Psoas muscle (tissue), 8 donors: Measurements from ENCODE around the gene TMEM181. TPM values are rescaled to one million over a fixed set of nuclear protein-coding genes. Genes with fewer than 3 reads are reported as not detected.
A peak's percentile ranks its signal among the peaks of the same experiment; 100 is the strongest.
"Not testable (repeated sequence)": the region's sequence is repeated elsewhere in the genome, so short reads cannot be mapped to it uniquely, and the experiment has no call there.

Source experiments
- ATAC-seq, 4 donors: fragments of 200-7000 bp; cut with Tn5 transposase; one replicate each; pipeline ENCODE4 v1.9.1; 2020; ENCODE audit warnings: moderate library complexity in 3 of 4, mild to moderate bottlenecking in 2 of 4
- DNase-seq, 2 donors: peaks; one replicate each; pipeline ENCODE4 v3.0.0-alpha.2; 2020
- H3K27ac ChIP-seq: fragments of 200-600 bp; one replicate; pipeline ENCODE4 v1.8.0; 2022
- H3K27me3 ChIP-seq, 3 donors: fragments of 200-600 bp in 1 of 3; one replicate each; pipeline versions ENCODE4 v1.6.1 to v1.8.0; 2013 to 2022; ENCODE audit warnings: low read length in 2 of 3, mild to moderate bottlenecking in 2 of 3, moderate library complexity in 1 of 3; ENCODE audit not compliant: insufficient read depth in 3 of 3
- H3K36me3 ChIP-seq, 2 donors: fragments of 200-600 bp in 1 of 2; one replicate each; pipeline versions ENCODE4 v1.6.1 to v1.8.0; 2013 to 2022; ENCODE audit warnings: low read depth in 1 of 2, mild to moderate bottlenecking in 1 of 2, moderate library complexity in 1 of 2; ENCODE audit not compliant: insufficient read depth in 1 of 2
- H3K4me1 ChIP-seq: fragments of 200-600 bp; one replicate; pipeline ENCODE4 v1.8.0; 2022
- H3K4me3 ChIP-seq: fragments of 200-600 bp; one replicate; pipeline ENCODE4 v1.8.0; 2022; ENCODE audit warnings: mild to moderate bottlenecking
- H3K9me3 ChIP-seq: fragments of 200-600 bp; one replicate; pipeline ENCODE4 v1.8.0; 2022
- WGBS, 3 donors: extraction: QIAGEN DNeasy Blood & Tissue Kit; methylation state at CpG; one replicate each; pipeline versions ENCODE4 v1.1.6 to v1.1.7; 2013; 5-methylcytosine and 5-hydroxymethylcytosine counted together
- intact Hi-C, 2 donors: fragments of 100-400 bp; cut with DNase I; formaldehyde crosslinking; loops; one replicate each; pipeline versions ENCODE4 v1.11.0 to v1.14.2; 2022
- polyA plus RNA-seq, 3 donors: library from polyadenylated mRNA; stranded (reverse); fragments of 200-250 nt; gene quantifications; one replicate each; pipeline ENCODE4 v1.2.3, GENCODE V29; 2013
- total RNA-seq, 4 donors: library from RNA; stranded (reverse); fragmentation: NEBNext Ultra II Directional in 2 of 4; extraction: Animal tissue kit (Norgen Biotek cat#: 25700) in 2 of 4; gene quantifications; one replicate each; pipeline versions ENCODE4 v1.2.1 to v1.2.4, GENCODE V29; 2021 to 2023
- TF ChIP-seq, protein P1 (sequence below): fragments of 200-600 bp; IDR thresholded peaks from one replicate; pipeline ENCODE4 v1.8.0; 2022; ENCODE audit warnings: antibody characterized with exemption
- donor health status: healthy with polysubstance abuse.
- donor health status: DM: no; HTN: no; CAD: no; lungs with moderate emphysema.
- donor health status: Bipolar disorder and iron deficiency.
- donor health status: healthy.
- donor health status: DM: yes; HTN: yes; CAD: no.
- donor health status: DM: no; HTN: no; CAD: no.
- donor health status: DM: no; HTN: no; CAD: no.
- donor health status: DM: yes; HTN: yes; CAD: no.

TMEM181 gene
- total and polyA plus RNA-seq, 7 donors, result 6.8 to 16.2 (median 12.2) TPM

DNA sequence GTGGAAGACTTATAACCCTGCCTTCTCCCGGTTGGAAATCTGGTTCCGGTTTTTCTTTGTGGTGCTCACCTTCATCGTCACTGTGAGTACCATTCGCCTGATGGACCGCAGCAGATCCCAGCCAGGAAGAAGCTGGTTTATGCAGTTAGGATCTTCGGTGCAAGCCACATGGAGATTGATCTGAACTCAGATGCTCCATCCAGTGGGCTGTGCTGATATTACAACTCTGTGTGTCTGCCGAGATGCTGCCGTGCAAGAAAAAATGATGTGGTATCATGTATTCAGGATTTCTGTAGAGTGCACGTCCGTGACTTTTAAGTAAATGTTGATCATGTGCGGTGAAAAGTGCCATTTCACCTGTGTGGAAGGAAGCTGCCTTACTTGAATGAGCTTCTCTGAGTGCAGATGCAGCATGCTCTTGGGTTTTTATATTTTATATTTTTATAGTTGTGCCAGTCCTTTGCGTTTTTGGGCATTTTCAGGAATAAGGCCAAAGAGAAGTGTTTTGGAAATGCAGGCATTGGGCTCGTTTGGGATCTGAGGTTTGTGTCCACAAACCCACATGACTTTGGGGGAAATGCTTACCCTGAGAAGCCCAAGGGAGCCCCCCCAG, 45.5 kb downstream of the TMEM181 start:
- Histone ChIP-seq H3K9me3 (no peaks in the 10 kb centered on the region), H3K36me3 (peaks cover under 1 to 52% of the 10 kb centered on the region in 2 donors), H3K27ac (no peak overlapping the region), H3K27me3 (no peaks in the 10 kb centered on the region), H3K4me3 (no peak overlapping the region), H3K4me1 (no peaks in the 10 kb centered on the region)
- DNase-seq (no peak), ATAC-seq (peak; percentile 68 to 77 (median 74))
- WGBS, 3 donors, result 49 to 51% (median 50%) methylated on average over 13 of the region's 13 CpGs
- intact Hi-C loops, result loop anchor here (2.0 to 5.0 kb wide), 2 partner anchors 383 to 385 kb away; no protein-coding TSS in a partner anchor
- TF ChIP-seq, protein P1, sequence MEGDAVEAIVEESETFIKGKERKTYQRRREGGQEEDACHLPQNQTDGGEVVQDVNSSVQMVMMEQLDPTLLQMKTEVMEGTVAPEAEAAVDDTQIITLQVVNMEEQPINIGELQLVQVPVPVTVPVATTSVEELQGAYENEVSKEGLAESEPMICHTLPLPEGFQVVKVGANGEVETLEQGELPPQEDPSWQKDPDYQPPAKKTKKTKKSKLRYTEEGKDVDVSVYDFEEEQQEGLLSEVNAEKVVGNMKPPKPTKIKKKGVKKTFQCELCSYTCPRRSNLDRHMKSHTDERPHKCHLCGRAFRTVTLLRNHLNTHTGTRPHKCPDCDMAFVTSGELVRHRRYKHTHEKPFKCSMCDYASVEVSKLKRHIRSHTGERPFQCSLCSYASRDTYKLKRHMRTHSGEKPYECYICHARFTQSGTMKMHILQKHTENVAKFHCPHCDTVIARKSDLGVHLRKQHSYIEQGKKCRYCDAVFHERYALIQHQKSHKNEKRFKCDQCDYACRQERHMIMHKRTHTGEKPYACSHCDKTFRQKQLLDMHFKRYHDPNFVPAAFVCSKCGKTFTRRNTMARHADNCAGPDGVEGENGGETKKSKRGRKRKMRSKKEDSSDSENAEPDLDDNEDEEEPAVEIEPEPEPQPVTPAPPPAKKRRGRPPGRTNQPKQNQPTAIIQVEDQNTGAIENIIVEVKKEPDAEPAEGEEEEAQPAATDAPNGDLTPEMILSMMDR, result peak; percentile 73

DNA sequence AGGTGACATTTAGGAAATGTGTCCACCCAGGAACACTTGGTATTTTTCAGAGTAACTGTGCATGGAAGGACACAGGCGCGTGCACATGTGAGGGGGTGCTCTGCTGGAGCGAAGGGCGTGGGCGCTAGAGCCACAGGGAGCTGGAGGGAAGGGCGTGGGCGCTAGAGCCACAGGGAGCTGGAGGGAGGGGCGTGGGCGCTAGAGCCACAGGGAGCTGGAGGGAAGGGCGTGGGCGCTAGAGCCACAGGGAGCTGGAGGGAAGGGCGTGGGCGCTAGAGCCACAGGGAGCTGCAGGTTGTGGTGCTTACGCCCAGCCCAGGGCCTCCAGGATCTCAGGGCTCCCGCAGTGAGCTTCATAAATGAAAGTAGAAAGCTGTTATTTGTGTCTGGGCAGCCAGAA, 46.1 kb downstream of the TMEM181 start:
- H3K4me3 ChIP-seq, DNase-seq, H3K9me3 ChIP-seq, H3K27ac ChIP-seq, ATAC-seq, H3K27me3 ChIP-seq, H3K4me1 ChIP-seq: not testable (repeated sequence)
- WGBS, 3 donors, result 84 to 98% (median 87%) methylated on average over 15 of the region's 15 CpGs
- intact Hi-C loops, result loop anchor here in 1 of 2 donors (5.0 kb wide), 1 partner anchor 384 kb away; no protein-coding TSS in a partner anchor
- H3K36me3 ChIP-seq, result peaks cover 5 to 59% of the 10 kb centered on the region in 2 donors

DNA sequence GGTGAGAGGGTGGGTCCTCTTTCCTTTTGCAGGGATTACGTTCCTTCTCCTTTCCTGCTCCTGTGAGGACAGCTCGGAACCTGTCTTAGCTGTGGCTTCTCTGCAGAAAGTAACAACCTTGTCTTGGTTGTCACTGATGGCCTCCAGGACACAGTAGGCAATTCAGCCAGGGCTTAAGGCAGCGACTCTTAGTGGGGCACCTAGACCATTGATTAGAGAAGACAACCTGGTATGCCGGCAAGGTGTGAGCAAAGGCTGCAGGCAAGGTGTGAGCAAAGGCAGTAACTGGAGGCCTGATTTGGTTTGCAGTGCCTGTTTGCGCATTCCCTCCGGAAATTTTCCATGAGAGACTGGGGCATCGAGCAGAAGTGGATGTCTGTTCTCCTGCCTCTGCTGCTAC, 47.0 kb downstream of the TMEM181 start:
- ATAC-seq, result no peak
- Histone ChIP-seq H3K9me3 (no peaks in the 10 kb centered on the region), H3K27me3 (no peaks in the 10 kb centered on the region), H3K27ac (no peak overlapping the region), H3K36me3 (peaks cover 14 to 68% of the 10 kb centered on the region in 2 donors), H3K4me3 (no peak overlapping the region), H3K4me1 (no peaks in the 10 kb centered on the region)
- WGBS, 3 donors, result 96 to 98% (median 98%) methylated on average over 7 of the region's 7 CpGs
- no peak for DNase-seq
- intact Hi-C loops, result loop anchor here in 1 of 2 donors (5.0 kb wide), 1 partner anchor 385 kb away; no protein-coding TSS in a partner anchor
- TF ChIP-seq, protein P1, result no peak

DNA sequence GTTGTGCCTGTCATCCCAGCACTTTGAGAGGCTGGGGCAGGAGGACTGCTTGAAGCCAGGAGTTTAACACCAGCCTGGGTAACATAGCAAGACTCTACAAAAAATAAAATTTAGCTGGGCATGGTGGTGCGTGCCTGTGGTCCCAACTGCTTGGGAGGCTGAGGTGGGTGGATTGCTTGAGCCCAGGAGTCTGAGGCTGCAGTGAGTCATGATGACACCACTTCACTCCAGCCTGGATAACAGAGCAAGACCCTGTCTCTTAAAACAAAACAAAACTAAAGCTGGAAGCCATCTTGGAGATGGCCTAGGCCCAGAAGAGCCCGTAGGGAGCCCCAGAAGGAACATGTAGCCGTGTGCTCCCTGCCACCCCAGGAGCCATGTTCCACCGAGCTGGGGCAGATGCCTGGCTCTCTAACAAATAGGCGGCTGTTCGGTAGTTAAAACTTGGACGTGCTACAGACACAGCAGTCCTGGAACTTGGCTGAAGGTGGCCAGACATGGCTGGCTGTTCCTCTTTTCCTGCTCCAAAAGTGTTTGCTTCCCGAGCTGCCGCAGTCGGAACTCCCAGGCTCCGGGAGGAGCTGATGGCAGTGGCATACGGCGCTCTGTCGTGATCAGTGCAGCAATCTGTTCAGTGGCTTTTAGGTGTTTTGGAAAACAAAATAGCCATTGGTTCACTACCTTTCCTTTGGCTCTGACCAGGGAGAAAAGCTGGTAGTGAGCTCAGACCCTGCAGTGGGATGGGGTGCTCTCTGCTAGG, 47.7 kb downstream of the TMEM181 start:
- H3K36me3 ChIP-seq, result peaks cover 14 to 67% of the 10 kb centered on the region in 2 donors
- DNase-seq, result no peak
- H3K27me3 ChIP-seq, result no peaks in the 10 kb centered on the region
- H3K4me3 ChIP-seq, result no peak overlapping the region
- H3K27ac ChIP-seq, result no peak overlapping the region
- intact Hi-C loops, result loop anchor here in 1 of 2 donors (5.0 kb wide), 1 partner anchor 385 kb away; no protein-coding TSS in a partner anchor
- peak in 3 of 4 donors; percentile 28 to 51 (median 33) for ATAC-seq
- TF ChIP-seq, protein P1, result no peak
- 41 to 57% (median 47%) methylated on average over 14 of the region's 14 CpGs for WGBS, 3 donors
- no peaks in the 10 kb centered on the region for H3K4me1 ChIP-seq
- H3K9me3 ChIP-seq, result no peaks in the 10 kb centered on the region

DNA sequence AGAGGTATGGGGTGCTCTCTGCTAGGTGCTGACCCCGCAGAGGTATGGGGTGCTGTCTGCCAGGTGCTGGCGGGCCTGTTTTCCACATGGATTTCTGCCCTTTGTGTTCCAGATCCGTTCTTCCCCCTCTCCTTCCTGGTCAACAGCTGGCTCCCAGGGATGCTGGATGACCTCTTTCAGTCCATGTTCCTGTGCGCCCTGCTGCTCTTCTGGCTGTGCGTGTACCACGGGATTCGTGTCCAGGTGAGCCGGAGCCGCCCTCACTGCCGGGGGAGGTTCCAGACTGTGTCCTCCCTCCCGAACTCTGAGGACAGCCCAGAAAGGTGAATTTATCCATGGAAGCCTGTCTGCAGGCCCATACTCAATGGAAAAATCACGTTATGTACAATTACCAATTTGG, 48.3 kb downstream of the TMEM181 start:
- Histone ChIP-seq H3K36me3 (peaks cover 14 to 60% of the 10 kb centered on the region in 2 donors), H3K27ac (no peak overlapping the region), H3K9me3 (no peaks in the 10 kb centered on the region), H3K4me3 (no peak overlapping the region), H3K27me3 (no peaks in the 10 kb centered on the region), H3K4me1 (no peaks in the 10 kb centered on the region)
- TF ChIP-seq, protein P1, result no peak
- 88 to 94% (median 92%) methylated on average over 12 of the region's 12 CpGs for WGBS, 3 donors
- intact Hi-C loops, result loop anchor here in 1 of 2 donors (5.0 kb wide), 1 partner anchor 386 kb away; no protein-coding TSS in a partner anchor
- DNase-seq (no peak), ATAC-seq (no peak)
